Natural killer cell (primary cell): ENCODE measurements around the gene SPEF2. TPM values are rescaled to one million over a fixed set of nuclear protein-coding genes. Genes with fewer than 3 reads are reported as not detected.

Source experiments
- ATAC-seq, 3 donors: fragments of 150-1000 bp in 2 of 3; fragments of 200-7000 bp in 1 of 3; cut with Tn5 transposase; 1 replicate in 1 of 3; 2 replicates in 2 of 3; pipeline ENCODE4 v1.10.0; 2021; ENCODE audit warnings: mild to moderate bottlenecking in 2 of 3, moderate library complexity in 2 of 3
- DNase-seq, 2 donors: peaks; one replicate each; pipeline versions ENCODE4 v3.0.0 to v3.0.0-alpha.2; 2013 to 2021; ENCODE audit warnings: mixed read lengths in 1 of 2
- H3K27ac ChIP-seq: one replicate; pipeline ENCODE4 v1.5.1; 2013; ENCODE audit warnings: mild to moderate bottlenecking, low read length
- H3K27me3 ChIP-seq: one replicate; pipeline ENCODE4 v1.6.1; 2013; ENCODE audit warnings: low read length; ENCODE audit not compliant: control insufficient read depth, insufficient read depth
- H3K36me3 ChIP-seq: one replicate; pipeline ENCODE4 v1.6.1; 2013; ENCODE audit warnings: low read length; ENCODE audit not compliant: control insufficient read depth, insufficient read depth
- H3K4me1 ChIP-seq: one replicate; pipeline ENCODE4 v1.6.1; 2013; ENCODE audit warnings: low read length; ENCODE audit not compliant: control insufficient read depth, insufficient read depth
- H3K4me3 ChIP-seq: one replicate; pipeline ENCODE4 v1.5.1; 2013; ENCODE audit warnings: low read length
- H3K9me3 ChIP-seq: one replicate; pipeline ENCODE4 v1.6.1; 2013; ENCODE audit warnings: low read length; ENCODE audit not compliant: control insufficient read depth, insufficient read depth
- H3K27ac Mint-ChIP-seq, 2 donors: one replicate each; pipeline ENCODE4 v1.8.0; 2022; ENCODE audit warnings: mild to moderate bottlenecking in 2 of 2, mixed read lengths in 2 of 2, moderate library complexity in 1 of 2
- H3K27me3 Mint-ChIP-seq, 2 donors: one replicate each; pipeline ENCODE4 v1.8.0; 2022; ENCODE audit warnings: low read depth in 2 of 2, mixed read lengths in 2 of 2
- H3K36me3 Mint-ChIP-seq: one replicate; pipeline ENCODE4 v1.8.0; 2022; ENCODE audit warnings: mixed read lengths
- H3K4me1 Mint-ChIP-seq, 2 donors: one replicate each; pipeline ENCODE4 v1.8.0; 2022; ENCODE audit warnings: mixed read lengths in 2 of 2
- H3K4me3 Mint-ChIP-seq: one replicate; pipeline ENCODE4 v1.8.0; 2022; ENCODE audit warnings: mild to moderate bottlenecking, moderate library complexity, mixed read lengths
- H3K9me3 Mint-ChIP-seq, 2 donors: one replicate each; pipeline ENCODE4 v1.8.0; 2022; ENCODE audit warnings: mixed read lengths in 2 of 2
- WGBS: methylation state at CpG from one replicate; pipeline ENCODE4 v1.1.7; 2013; ENCODE audit warnings: missing lambda C conversion rate; ENCODE audit not compliant: insufficient coverage; 5-methylcytosine and 5-hydroxymethylcytosine counted together
- intact Hi-C: fragments of 100-400 bp; cut with micrococcal nuclease; formaldehyde crosslinking; loops from one replicate; pipeline ENCODE4 v1.14.2; 2022
- total RNA-seq, 4 donors: library from RNA; stranded (reverse); fragments of 120-200 nt in 1 of 4; gene quantifications; one replicate each; pipeline versions ENCODE4 v1.2.3 to v1.2.4, GENCODE V29; 2013 to 2022
- TF ChIP-seq, protein P1 (sequence below): fragments of 200-600 bp; IDR thresholded peaks from one replicate; pipeline ENCODE4 v1.8.0; 2022; ENCODE audit warnings: antibody characterized with exemption

SPEF2 gene
- total RNA-seq, 3 donors from 2014 or later (not counting 1 experiment from before 2014, with no cell fraction given): 6.2 to 13.1 (median 8.5) TPM

- peaks cover 11% of the 10 kb centered on the region for H3K36me3 Mint-ChIP-seq
- Histone ChIP-seq H3K9me3 (peaks cover 3% of the 10 kb centered on the region), H3K4me1 (no peaks in the 10 kb centered on the region), H3K36me3 (no peaks in the 10 kb centered on the region), H3K27me3 (no peaks in the 10 kb centered on the region), H3K27ac (no peak overlapping the region), H3K4me3 (no peak overlapping the region)
- intact Hi-C loops: no loop called here
- no peak overlapping the region for H3K4me3 Mint-ChIP-seq
- H3K27ac Mint-ChIP-seq: no peak overlapping the region
- peaks cover 3% of the 10 kb centered on the region in 2 donors for H3K9me3 Mint-ChIP-seq
- no peaks in the 10 kb centered on the region for H3K4me1 Mint-ChIP-seq
- TF ChIP-seq, protein P1, sequence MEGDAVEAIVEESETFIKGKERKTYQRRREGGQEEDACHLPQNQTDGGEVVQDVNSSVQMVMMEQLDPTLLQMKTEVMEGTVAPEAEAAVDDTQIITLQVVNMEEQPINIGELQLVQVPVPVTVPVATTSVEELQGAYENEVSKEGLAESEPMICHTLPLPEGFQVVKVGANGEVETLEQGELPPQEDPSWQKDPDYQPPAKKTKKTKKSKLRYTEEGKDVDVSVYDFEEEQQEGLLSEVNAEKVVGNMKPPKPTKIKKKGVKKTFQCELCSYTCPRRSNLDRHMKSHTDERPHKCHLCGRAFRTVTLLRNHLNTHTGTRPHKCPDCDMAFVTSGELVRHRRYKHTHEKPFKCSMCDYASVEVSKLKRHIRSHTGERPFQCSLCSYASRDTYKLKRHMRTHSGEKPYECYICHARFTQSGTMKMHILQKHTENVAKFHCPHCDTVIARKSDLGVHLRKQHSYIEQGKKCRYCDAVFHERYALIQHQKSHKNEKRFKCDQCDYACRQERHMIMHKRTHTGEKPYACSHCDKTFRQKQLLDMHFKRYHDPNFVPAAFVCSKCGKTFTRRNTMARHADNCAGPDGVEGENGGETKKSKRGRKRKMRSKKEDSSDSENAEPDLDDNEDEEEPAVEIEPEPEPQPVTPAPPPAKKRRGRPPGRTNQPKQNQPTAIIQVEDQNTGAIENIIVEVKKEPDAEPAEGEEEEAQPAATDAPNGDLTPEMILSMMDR: no peak
- DNase-seq: no peak
- WGBS: no CpG with 5 or more reads among the region's 1 CpG
- no peaks in the 10 kb centered on the region for H3K27me3 Mint-ChIP-seq
- no peak for ATAC-seq
Measured at GRCh38 chr5:35741971-35742370, 124.3 kb downstream of the SPEF2 start.

- H3K4me3 Mint-ChIP-seq: no peak overlapping the region
- intact Hi-C loops: no loop called here
- H3K36me3 ChIP-seq: no peaks in the 10 kb centered on the region
Measured at GRCh38 chr5:35743644-35744043, 126.0 kb downstream of the SPEF2 start.

GRCh38 chr5:35745193-35745592 lies 127.5 kb downstream of the SPEF2 start:
- Mint-ChIP-seq H3K27me3 (peaks cover 0 to 7% of the 10 kb centered on the region in 2 donors), H3K4me3 (no peak overlapping the region), H3K27ac (no peak overlapping the region), H3K9me3 (peaks cover 8 to 11% of the 10 kb centered on the region in 2 donors), H3K4me1 (no peaks in the 10 kb centered on the region), H3K36me3 (peaks cover 16% of the 10 kb centered on the region)
- Histone ChIP-seq H3K9me3 (peaks cover 3% of the 10 kb centered on the region), H3K27ac (no peak overlapping the region), H3K4me3 (no peak overlapping the region), H3K27me3 (no peaks in the 10 kb centered on the region), H3K4me1 (no peaks in the 10 kb centered on the region), H3K36me3 (no peaks in the 10 kb centered on the region)
- no peak for ATAC-seq
- no peak for DNase-seq
- intact Hi-C loops: no loop called here
- TF ChIP-seq, protein P1: no peak
- WGBS: 97% methylated on average over 7 of the region's 8 CpGs

More at GRCh38 chr5:35743644-35744043, 126.0 kb downstream of the SPEF2 start:
- no peak for ATAC-seq
- peaks cover 8 to 11% of the 10 kb centered on the region in 2 donors for H3K9me3 Mint-ChIP-seq
- H3K4me1 ChIP-seq: no peaks in the 10 kb centered on the region
- peaks cover 3% of the 10 kb centered on the region for H3K9me3 ChIP-seq
- no peak for DNase-seq
- H3K27me3 ChIP-seq: no peaks in the 10 kb centered on the region
- TF ChIP-seq, protein P1: no peak
- H3K27ac Mint-ChIP-seq: no peak overlapping the region
- H3K27ac ChIP-seq: no peak overlapping the region
- H3K4me3 ChIP-seq: no peak overlapping the region
- H3K4me1 Mint-ChIP-seq: no peaks in the 10 kb centered on the region
- peaks cover 16% of the 10 kb centered on the region for H3K36me3 Mint-ChIP-seq
- peaks cover 0 to 7% of the 10 kb centered on the region in 2 donors for H3K27me3 Mint-ChIP-seq

- no peaks in the 10 kb centered on the region for H3K4me1 ChIP-seq
- H3K4me1 Mint-ChIP-seq: no peaks in the 10 kb centered on the region
- peaks cover 3% of the 10 kb centered on the region for H3K9me3 ChIP-seq
- peaks cover 8 to 11% of the 10 kb centered on the region in 2 donors for H3K9me3 Mint-ChIP-seq
- DNase-seq: no peak
- no peak for ATAC-seq
- H3K4me3 Mint-ChIP-seq: no peak overlapping the region
- no peaks in the 10 kb centered on the region for H3K27me3 ChIP-seq
- WGBS: 96% methylated on average over 3 of the region's 3 CpGs
- H3K27ac Mint-ChIP-seq: no peak overlapping the region
- intact Hi-C loops: no loop called here
- TF ChIP-seq, protein P1: no peak
- no peak overlapping the region for H3K4me3 ChIP-seq
- H3K36me3 ChIP-seq: no peaks in the 10 kb centered on the region
- peaks cover 0 to 7% of the 10 kb centered on the region in 2 donors for H3K27me3 Mint-ChIP-seq
- no peak overlapping the region for H3K27ac ChIP-seq
- H3K36me3 Mint-ChIP-seq: peaks cover 16% of the 10 kb centered on the region
Measured at GRCh38 chr5:35745660-35746059, 128.0 kb downstream of the SPEF2 start.
